Glomerular endothelial cell (primary cell): Measurements from ENCODE around the gene DEGS1. TPM values are rescaled to one million over a fixed set of nuclear protein-coding genes. Genes with fewer than 3 reads are reported as not detected.
"Not testable (repeated sequence)": the region's sequence is repeated elsewhere in the genome, so short reads cannot be mapped to it uniquely, and the experiment has no call there.

ENCODE experiments used
- DNase-seq: peaks from one replicate; pipeline ENCODE4 v3.0.0-alpha.2; 2011; ENCODE audit warnings: low read depth, low spot score; ENCODE audit errors: extremely low read depth
- total RNA-seq: library from RNA; depleted of rRNA; stranded (reverse); fragments of >200 nt; gene quantifications from 2 replicates; pipeline ENCODE4 v1.2.3, GENCODE V29; 2015

Gene DEGS1
- total RNA-seq, 1 donor from 2014 or later, result 198 TPM

GRCh38 chr1:224180783-224181452 lies 2.1 kb upstream of the DEGS1 start:
- no peak for DNase-seq

DNA sequence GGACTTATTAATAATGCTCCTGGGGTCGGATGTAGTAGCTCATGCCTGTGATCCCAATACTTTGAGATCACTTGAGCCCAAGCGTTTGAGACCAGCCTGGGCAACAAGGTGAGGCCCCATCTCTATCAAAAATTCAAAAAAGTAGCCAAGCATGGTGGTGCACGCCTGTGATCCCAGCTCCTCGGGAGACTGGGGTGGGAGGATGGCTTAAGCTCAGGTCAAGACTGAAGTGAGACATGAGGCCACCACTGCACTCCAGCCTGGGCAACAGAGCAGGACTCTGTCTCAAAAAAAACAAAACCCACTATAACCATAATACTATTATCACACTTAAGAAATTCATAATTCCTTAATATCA lies 1.6 kb upstream of the DEGS1 start:
- no peak for DNase-seq

GRCh38 chr1:224182057-224182865 lies 779 bp upstream of the DEGS1 start:
- DNase-seq, result no peak

DNA sequence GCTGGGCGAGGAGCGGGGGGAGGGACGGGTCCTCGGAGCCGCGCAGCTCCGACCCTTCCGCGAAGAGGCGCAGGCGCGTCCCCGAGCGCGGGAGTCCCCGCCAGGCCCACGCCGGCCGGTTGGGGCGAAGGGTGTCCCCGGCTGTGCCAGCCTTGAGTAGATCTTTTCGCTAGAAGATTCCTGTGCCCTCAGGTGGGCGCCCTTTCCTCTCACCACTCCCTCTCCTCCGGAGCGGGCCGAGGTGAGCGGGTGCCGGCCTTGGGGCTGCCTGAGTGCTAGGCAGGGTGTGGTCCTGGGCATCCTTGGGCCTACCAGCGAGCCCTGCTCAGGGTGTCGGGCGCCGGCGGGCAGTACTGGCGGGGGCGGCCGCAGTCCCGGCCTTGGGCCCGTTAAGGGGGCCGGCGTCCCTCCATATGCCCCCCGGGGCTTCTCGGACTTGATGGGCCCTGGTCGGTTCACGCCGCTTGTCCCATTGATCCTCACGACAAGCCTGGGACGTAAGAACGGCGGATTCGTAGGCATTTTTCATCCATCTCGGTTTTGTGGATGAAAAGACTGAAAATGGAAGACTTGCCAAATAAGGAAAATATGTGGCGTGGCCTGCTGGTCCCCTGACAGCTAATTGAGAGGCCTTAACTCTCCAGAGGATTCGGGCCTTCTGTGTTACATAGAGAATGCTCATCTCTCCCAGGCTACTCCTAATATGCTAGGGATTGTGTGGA lies 712 bp downstream of the DEGS1 start:
- DNase-seq, result no peak

GRCh38 chr1:224185208-224185607 lies 2.2 kb downstream of the DEGS1 start:
- no peak for DNase-seq

DNA sequence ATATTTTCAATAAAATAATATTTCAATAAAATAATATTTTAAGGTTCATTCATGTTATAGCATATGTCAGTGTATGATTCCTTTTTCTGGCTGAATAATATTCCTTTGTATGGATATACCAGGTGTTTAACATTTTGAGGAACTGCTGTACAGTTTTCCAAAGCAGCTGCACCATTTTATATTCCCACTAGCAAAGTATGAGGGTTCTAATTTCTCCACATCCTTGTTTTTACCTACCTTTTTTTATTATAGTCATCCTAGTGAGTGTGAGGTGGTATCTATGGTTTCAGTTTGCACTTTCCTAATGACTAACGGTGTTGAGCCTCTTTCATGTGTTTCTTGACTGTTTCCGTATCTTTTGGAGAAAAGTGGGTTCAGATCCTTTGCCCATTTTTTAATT lies 5.2 kb downstream of the DEGS1 start:
- no peak for DNase-seq

GRCh38 chr1:224189561-224189960 lies 6.5 kb downstream of the DEGS1 start:
- DNase-seq, result no peak

DNA sequence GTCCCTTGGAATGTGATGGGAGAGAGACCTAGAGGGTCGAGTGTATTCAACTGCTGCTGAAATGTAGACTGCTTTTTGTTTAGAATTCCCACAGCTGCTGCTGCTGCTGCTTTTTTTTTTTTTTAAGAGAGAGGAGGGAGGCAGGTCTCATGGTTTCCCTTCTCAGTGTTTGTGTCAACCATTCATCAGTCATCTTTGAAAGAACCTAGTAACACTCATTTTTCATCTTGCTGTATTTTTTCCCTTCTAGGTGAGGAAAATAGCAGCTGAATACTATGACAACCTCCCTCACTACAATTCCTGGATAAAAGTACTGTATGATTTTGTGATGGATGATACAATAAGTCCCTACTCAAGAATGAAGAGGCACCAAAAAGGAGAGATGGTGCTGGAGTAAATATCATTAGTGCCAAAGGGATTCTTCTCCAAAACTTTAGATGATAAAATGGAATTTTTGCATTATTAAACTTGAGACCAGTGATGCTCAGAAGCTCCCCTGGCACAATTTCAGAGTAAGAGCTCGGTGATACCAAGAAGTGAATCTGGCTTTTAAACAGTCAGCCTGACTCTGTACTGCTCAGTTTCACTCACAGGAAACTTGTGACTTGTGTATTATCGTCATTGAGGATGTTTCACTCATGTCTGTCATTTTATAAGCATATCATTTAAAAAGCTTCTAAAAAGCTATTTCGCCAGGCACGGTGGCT lies 9.2 kb downstream of the DEGS1 start:
- no peak for DNase-seq

- no peak for DNase-seq
Observed at GRCh38 chr1:224193319-224193966, 10.4 kb downstream of the DEGS1 start.

DNA sequence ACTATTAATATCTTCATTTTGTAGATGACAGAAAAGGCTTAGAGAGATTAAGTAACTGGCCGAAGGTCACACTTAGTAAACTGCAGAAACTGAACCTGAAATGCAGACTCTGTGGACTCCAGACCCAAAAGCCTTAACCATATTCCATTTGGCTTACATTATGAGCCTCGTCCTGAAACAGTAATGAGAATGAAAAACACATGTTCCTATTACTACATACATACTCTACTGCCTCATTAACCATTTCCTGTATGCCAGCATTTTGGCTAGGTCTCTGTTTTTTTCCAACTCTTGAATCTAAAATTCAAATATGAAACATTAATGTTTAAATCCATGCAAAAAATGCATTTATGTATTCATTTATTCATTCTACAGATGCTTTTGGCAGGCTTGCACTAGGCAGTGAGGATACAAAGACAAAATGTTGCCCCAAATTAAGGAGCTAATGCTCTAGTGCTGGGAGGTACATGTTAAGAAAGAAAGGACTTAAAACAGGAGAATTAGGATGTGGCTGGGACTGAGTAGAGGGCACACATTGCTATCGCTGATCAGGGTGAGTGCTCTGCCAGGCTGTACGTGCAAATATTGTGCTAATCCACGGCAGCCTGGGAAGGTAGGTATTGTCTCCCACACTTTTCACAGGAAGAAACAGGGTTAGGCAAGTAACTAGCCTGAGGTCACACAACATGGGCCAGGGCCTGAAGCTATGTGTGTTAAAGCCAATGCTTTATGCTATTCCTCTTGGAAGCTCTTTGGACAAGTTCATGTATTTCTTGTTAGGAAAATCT lies 14.0 kb downstream of the DEGS1 start:
- no peak for DNase-seq

GRCh38 chr1:224198572-224198971 lies 15.5 kb downstream of the DEGS1 start:
- DNase-seq, result no peak

GRCh38 chr1:224199679-224200078 lies 16.6 kb downstream of the DEGS1 start:
- DNase-seq, result no peak

GRCh38 chr1:224201383-224201782 lies 18.3 kb downstream of the DEGS1 start:
- no peak for DNase-seq

- DNase-seq, result no peak
Observed at GRCh38 chr1:224201853-224202252, 18.8 kb downstream of the DEGS1 start.

DNA sequence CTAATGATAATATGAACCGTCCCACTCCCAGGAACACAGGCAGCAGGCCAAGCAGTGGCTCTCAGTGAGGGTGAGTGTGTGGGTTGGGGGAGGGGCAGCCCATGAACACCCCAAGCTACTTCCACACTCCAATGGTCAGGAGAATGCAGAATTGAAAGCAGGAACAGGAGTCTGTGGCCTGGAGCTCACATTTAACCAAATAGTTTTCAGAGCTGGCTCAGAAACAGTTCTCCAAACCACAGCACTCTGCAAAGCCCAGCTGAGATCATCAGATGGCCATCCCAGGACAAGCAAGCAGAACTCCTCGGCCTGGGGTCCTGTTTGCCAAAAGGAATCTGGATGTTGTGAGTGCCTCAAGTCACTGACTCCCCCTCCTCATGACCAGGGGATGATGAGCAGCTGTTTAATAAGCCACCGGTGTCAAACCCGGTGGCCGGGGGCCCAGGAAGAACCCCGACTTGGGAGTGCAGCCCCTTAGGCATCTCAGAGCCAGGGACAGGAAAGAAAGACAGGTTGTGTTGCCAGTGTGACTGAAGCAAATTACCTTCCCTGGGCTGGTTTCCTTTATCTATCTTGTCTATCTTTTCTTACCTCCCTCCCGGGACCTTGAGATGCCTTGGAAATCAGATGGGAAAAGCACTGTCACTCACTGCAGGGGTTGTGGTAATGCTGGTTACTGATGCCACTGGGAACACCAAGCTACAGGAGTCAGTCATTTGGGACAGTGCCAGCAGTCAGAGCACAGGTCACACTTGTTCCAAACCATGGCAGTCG lies 20.4 kb downstream of the DEGS1 start:
- no peak for DNase-seq

DNA sequence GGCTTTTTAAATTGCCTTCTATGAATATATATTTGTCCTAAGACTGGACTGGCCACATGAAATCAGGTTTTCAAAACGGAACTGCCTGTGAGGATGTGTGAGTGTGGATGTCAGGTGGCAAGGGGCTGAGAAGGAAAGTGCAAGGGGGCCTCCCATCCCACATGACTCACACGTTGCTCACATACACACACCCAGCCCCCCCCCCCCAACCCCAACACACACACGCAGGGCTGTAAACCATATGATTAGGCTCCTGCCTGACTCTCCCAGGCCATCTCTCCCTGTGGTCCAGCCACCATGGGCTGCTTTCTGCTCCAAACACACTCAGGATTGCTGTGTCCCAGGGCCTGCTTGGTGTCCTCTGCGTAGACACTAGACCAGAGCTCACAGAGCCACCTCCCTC lies 22.4 kb downstream of the DEGS1 start:
- no peak for DNase-seq

- not testable (repeated sequence) for DNase-seq
Observed at GRCh38 chr1:224205931-224206538, 23.0 kb downstream of the DEGS1 start.

GRCh38 chr1:224211206-224211962 lies 28.3 kb downstream of the DEGS1 start:
- no peak for DNase-seq
